GM19239 (cell line): ENCODE results near the gene DUOXA2.
A peak's percentile ranks its signal among the peaks of the same experiment; 100 is the strongest.

Experiments
- DNase-seq: peaks from one replicate; pipeline ENCODE4 v3.0.0; 2011; ENCODE audit warnings: low spot score; ENCODE audit not compliant: insufficient read length
- FAIRE-seq: peaks from 2 replicates; lab custom pipeline; 2011; peaks lifted over from hg19 to GRCh38; lab: Jason Lieb, UNC

Gene DUOXA2

GRCh38 chr15:45115312-45115820, 1.2 kb downstream of the DUOXA2 start:
- no peak for FAIRE-seq
- no peak for DNase-seq

GRCh38 chr15:45116006-45116481, 1.9 kb downstream of the DUOXA2 start:
- FAIRE-seq (no peak), DNase-seq (no peak)

GRCh38 chr15:45116482-45117307, 2.6 kb downstream of the DUOXA2 start:
- FAIRE-seq (no peak), DNase-seq (no peak)

GRCh38 chr15:45117308-45118130, 3.4 kb downstream of the DUOXA2 start:
- DNase-seq (no peak), FAIRE-seq (no peak)

GRCh38 chr15:45118131-45118588, 4.0 kb downstream of the DUOXA2 start:
- peak; percentile 93 for FAIRE-seq

GRCh38 chr15:45118996-45119395, 4.9 kb downstream of the DUOXA2 start:
- FAIRE-seq (no peak), DNase-seq (no peak)

More at GRCh38 chr15:45118131-45118588, 4.0 kb downstream of the DUOXA2 start:
- peak; percentile 95 for DNase-seq

GRCh38 chr15:45120081-45120972, 6.2 kb downstream of the DUOXA2 start:
- DNase-seq (no peak), FAIRE-seq (no peak)

GRCh38 chr15:45121020-45121419, 6.9 kb downstream of the DUOXA2 start:
- no peak for DNase-seq
- no peak for FAIRE-seq

GRCh38 chr15:45121706-45122417, 7.7 kb downstream of the DUOXA2 start:
- DNase-seq (no peak), FAIRE-seq (no peak)

GRCh38 chr15:45122719-45123118, 8.6 kb downstream of the DUOXA2 start:
- FAIRE-seq = no peak
- DNase-seq = no peak

GRCh38 chr15:45123397-45123796, 9.3 kb downstream of the DUOXA2 start:
- no peak for FAIRE-seq

GRCh38 chr15:45126535-45127158, 12.5 kb downstream of the DUOXA2 start:
- no peak for FAIRE-seq
- DNase-seq = no peak

More at GRCh38 chr15:45123397-45123796, 9.3 kb downstream of the DUOXA2 start:
- DNase-seq = no peak

GRCh38 chr15:45128971-45129639, 15.0 kb downstream of the DUOXA2 start:
- FAIRE-seq = no peak
- DNase-seq = no peak

GRCh38 chr15:45129651-45130129, 15.6 kb downstream of the DUOXA2 start, which contains the start of the genes DUOX1 and DUOXA1:
TSS of gene DUOX1 (plus strand) at chr15:45129994. CDS start at chr15:45131967, 1,973 bp downstream.
TSS of gene DUOXA1 (minus strand) at chr15:45129879. CDS start at chr15:45123014, 6,865 bp downstream.
- FAIRE-seq (no peak), DNase-seq (no peak)

GRCh38 chr15:45130291-45131000, 16.3 kb downstream of the DUOXA2 start:
- no peak for DNase-seq
- FAIRE-seq = no peak

GRCh38 chr15:45131510-45131909, 17.4 kb downstream of the DUOXA2 start:
- FAIRE-seq (no peak), DNase-seq (no peak)
